OCI-LY1 (cell line): ENCODE results near the gene MAML1.

Experiments used
- H2AFZ ChIP-seq: fragments of 200-600 bp; sonication (generic), shearing (Covaris generic); 2 replicates; pipeline ENCODE4 v1.6.0; 2014; ENCODE audit warnings: antibody characterized with exemption, mild to moderate bottlenecking, low read length
- H3F3A ChIP-seq: fragments of 200-600 bp; sonication (generic), shearing (Covaris generic); 2 replicates; pipeline ENCODE4 v1.6.0; 2014; ENCODE audit warnings: mild to moderate bottlenecking, antibody characterized with exemption, low read length, moderate library complexity; ENCODE audit not compliant: insufficient read depth
- H3K27ac ChIP-seq: fragments of 200-600 bp; sonication (generic); 2 replicates; pipeline ENCODE4 v1.5.1; 2014; ENCODE audit warnings: low read length, mixed run types, mild to moderate bottlenecking, low read depth; ENCODE audit not compliant: poor library complexity, severe bottlenecking
- H3K27me3 ChIP-seq: fragments of 200-600 bp; sonication (generic); 2 replicates; pipeline ENCODE4 v1.6.0; 2014; ENCODE audit warnings: antibody characterized with exemption, mild to moderate bottlenecking, low read length, moderate library complexity; ENCODE audit not compliant: insufficient read depth
- H3K36me3 ChIP-seq: fragments of 200-600 bp; sonication (generic); 2 replicates; pipeline ENCODE4 v1.6.1; 2014; ENCODE audit warnings: mild to moderate bottlenecking, antibody characterized with exemption, low read length, moderate library complexity, mixed read lengths; ENCODE audit not compliant: insufficient read depth
- H3K4me1 ChIP-seq: fragments of 200-600 bp; sonication (generic); 2 replicates; pipeline ENCODE4 v1.5.1; 2014; ENCODE audit warnings: mild to moderate bottlenecking, low read length, moderate library complexity; ENCODE audit not compliant: insufficient read depth, severe bottlenecking
- H3K4me2 ChIP-seq: fragments of 200-600 bp; sonication (generic), shearing (Covaris generic); 2 replicates; pipeline ENCODE4 v1.6.1; 2014; ENCODE audit warnings: low read length
- H3K4me3 ChIP-seq: fragments of 200-600 bp; sonication (generic); 2 replicates; pipeline ENCODE4 v1.5.1; 2014; ENCODE audit warnings: low read length, low read depth, mild to moderate bottlenecking, mixed read lengths; ENCODE audit not compliant: poor library complexity, severe bottlenecking
- H3K79me2 ChIP-seq: fragments of 200-600 bp; shearing (Covaris generic); 2 replicates; pipeline ENCODE4 v1.6.1; 2016; ENCODE audit warnings: mixed run types, low read length, mixed read lengths; ENCODE audit not compliant: insufficient read depth
- H3K9ac ChIP-seq: fragments of 200-600 bp; sonication (generic), shearing (Covaris generic); 2 replicates; pipeline ENCODE4 v1.6.1; 2014; ENCODE audit warnings: mild to moderate bottlenecking, low read length, mixed read lengths
- H3K9me2 ChIP-seq: fragments of 200-600 bp; sonication (generic), shearing (Covaris generic); 2 replicates; pipeline ENCODE4 v1.6.1; 2014; ENCODE audit warnings: low read depth, mild to moderate bottlenecking, low read length, mixed read lengths
- H3K9me3 ChIP-seq: fragments of 200-600 bp; shearing (Covaris generic); 2 replicates; pipeline ENCODE4 v1.6.1; 2014; ENCODE audit warnings: low read length, mixed read lengths
- H4K20me1 ChIP-seq: fragments of 200-600 bp; sonication (generic), shearing (Covaris generic); 2 replicates; pipeline ENCODE4 v1.6.0; 2016; ENCODE audit warnings: mild to moderate bottlenecking, low read length; ENCODE audit not compliant: insufficient read depth
- EZH2 ChIP-seq: fragments of 200-600 bp; sonication (generic), shearing (Covaris generic); IDR thresholded peaks from 2 replicates; pipeline ENCODE4 v1.8.0; 2017; ENCODE audit warnings: borderline replicate concordance, mixed run types, mild to moderate bottlenecking, antibody characterized with exemption, low read length, moderate library complexity, mixed read lengths
- TF ChIP-seq, protein P1 (sequence below): fragments of 200-600 bp; sonication (generic), shearing (Covaris generic); IDR thresholded peaks from 2 replicates; pipeline ENCODE4 v1.5.1; 2017; ENCODE audit warnings: mild to moderate bottlenecking, antibody characterized with exemption, low read length, moderate library complexity, mixed read lengths

MAML1 gene

DNA sequence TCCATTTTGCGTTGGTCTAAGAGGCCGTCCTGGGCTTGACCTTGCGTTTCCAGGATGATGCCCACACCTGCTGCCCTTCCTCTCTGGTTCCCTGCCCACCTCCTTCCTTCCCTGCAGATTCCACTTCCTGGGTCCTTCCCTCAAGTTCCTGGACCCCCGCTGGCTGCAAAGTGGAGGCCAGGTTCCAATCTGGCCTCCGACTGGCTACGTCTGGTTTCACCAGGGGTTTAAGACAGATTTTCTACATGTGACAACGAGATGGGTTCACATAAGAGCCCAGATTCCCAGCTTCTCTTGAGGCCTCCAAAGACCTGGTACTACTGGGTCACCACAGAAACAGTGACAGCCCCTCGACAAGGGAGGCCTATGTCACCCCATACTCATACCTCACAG is 71.9 kb downstream of the MAML1 start:
- Histone ChIP-seq H2AFZ (no peak overlapping the region), H3K79me2 (no peaks in the 10 kb centered on the region), H4K20me1 (no peaks in the 10 kb centered on the region), H3K9me2 (no peaks in the 10 kb centered on the region), H3K4me1 (peaks cover 15% of the 10 kb centered on the region), H3K27ac (no peak overlapping the region), H3K36me3 (peaks cover 3% of the 10 kb centered on the region), H3K4me3 (no peak overlapping the region), H3K4me2 (no peak overlapping the region), H3K9me3 (no peaks in the 10 kb centered on the region), H3K9ac (no peak overlapping the region), H3F3A (no peaks in the 10 kb centered on the region), H3K27me3 (no peaks in the 10 kb centered on the region)
- TF ChIP-seq, protein P1, sequence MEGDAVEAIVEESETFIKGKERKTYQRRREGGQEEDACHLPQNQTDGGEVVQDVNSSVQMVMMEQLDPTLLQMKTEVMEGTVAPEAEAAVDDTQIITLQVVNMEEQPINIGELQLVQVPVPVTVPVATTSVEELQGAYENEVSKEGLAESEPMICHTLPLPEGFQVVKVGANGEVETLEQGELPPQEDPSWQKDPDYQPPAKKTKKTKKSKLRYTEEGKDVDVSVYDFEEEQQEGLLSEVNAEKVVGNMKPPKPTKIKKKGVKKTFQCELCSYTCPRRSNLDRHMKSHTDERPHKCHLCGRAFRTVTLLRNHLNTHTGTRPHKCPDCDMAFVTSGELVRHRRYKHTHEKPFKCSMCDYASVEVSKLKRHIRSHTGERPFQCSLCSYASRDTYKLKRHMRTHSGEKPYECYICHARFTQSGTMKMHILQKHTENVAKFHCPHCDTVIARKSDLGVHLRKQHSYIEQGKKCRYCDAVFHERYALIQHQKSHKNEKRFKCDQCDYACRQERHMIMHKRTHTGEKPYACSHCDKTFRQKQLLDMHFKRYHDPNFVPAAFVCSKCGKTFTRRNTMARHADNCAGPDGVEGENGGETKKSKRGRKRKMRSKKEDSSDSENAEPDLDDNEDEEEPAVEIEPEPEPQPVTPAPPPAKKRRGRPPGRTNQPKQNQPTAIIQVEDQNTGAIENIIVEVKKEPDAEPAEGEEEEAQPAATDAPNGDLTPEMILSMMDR, result no peak
- TF ChIP-seq EZH2, result no peak

DNA sequence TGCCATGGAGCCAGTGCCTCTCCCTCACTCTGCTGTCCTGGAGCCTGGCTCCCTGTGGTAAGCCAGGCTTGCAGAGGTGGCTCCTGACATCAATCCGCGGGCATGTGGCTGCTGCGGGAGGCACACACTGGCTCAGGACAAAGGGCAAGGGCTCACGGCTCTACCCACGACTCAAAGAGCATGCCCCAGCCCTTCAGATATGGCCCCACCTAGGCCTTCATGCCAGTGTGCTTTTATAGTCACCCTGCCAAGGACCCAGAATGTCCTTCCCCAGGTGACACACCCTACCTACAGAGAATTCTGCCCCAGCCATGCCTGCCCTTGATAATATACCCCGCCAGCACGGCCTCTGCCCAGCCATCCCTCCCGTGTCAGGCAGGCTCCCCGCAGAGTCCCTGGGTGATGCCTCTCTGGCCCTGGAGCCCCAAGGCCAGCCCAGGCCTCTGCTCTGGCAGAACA is 72.5 kb downstream of the MAML1 start:
- Histone ChIP-seq H3K27ac (no peak overlapping the region), H2AFZ (no peak overlapping the region), H3K27me3 (no peaks in the 10 kb centered on the region), H3K9ac (peak overlapping the region; percentile 83), H3K79me2 (no peaks in the 10 kb centered on the region), H3K9me3 (no peaks in the 10 kb centered on the region), H3F3A (no peaks in the 10 kb centered on the region), H3K9me2 (no peaks in the 10 kb centered on the region), H4K20me1 (no peaks in the 10 kb centered on the region), H3K4me3 (peak overlapping the region; percentile 76), H3K4me2 (peak overlapping the region; percentile 84), H3K36me3 (no peaks in the 10 kb centered on the region; the same call in 1 of the 2 replicates), H3K4me1 (peaks cover 15% of the 10 kb centered on the region)
- TF ChIP-seq EZH2, result no peak
- TF ChIP-seq, protein P1, result no peak

DNA sequence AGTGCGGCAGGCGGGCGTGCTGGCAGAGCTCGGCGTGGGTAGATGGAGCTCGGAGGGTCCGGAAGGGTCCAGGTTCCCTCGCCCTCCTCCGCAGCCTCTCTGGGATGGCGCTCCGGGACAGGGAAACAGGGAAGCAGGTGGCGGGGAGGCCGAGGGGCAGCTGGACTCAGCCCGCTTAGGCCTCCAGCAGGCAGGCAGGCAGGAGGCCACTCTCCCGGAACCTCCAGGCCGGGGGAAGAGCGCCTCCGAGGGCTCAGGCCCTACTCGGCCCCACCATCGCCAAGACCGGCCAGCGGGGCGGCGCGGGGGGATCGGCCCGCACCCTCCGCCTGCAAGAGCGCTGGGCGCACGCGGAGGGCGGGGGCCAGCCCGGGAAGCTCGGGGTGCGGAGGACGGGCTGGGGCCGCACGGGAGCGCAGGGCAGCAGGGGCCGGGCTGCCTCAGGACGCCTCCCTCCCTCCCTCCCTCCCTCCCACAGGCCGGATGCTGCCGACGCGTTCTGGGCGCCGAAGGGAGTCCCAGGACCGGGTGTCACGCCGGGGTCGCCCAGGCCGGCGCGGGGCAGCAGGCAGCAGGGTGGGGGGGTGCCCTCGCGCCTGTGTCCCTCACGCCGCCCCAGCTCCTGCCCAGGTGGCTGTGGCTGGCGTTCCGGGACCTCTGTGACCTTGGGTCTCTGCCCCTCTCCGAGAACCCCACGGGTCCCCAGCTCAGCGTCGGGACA is 73.1 kb downstream of the MAML1 start:
- H2AFZ ChIP-seq, result no peak overlapping the region
- no peaks in the 10 kb centered on the region for H3K9me2 ChIP-seq
- H3K4me2 ChIP-seq, result peak overlapping the region; percentile 84
- H3K4me1 ChIP-seq, result peaks cover 15% of the 10 kb centered on the region
- H3K9me3 ChIP-seq, result no peaks in the 10 kb centered on the region
- no peaks in the 10 kb centered on the region for H3K27me3 ChIP-seq
- H3K36me3 ChIP-seq, result no peaks in the 10 kb centered on the region; the same call in 1 of the 2 replicates
- H3K79me2 ChIP-seq, result no peaks in the 10 kb centered on the region
- peak overlapping the region; percentile 76 for H3K4me3 ChIP-seq
- H4K20me1 ChIP-seq, result no peaks in the 10 kb centered on the region
- no peaks in the 10 kb centered on the region for H3F3A ChIP-seq
- no peak overlapping the region for H3K27ac ChIP-seq
- H3K9ac ChIP-seq, result peak overlapping the region; percentile 83
- TF ChIP-seq EZH2, result no peak
- TF ChIP-seq, protein P1, result no peak
